Activated naive CD4-positive, alpha-beta T cell treated with anti-CD3 and anti-CD28 coated beads, Interleukin-2, amount 50 U/mL, for 72 hours (primary cell): ENCODE measurements around the gene PDE6A. TPM values are rescaled to one million over a fixed set of nuclear protein-coding genes. Genes with fewer than 3 reads are reported as not detected.

Source experiments
- ATAC-seq, 2 donors: fragments of 150-1000 bp; cut with Tn5 transposase; 2 replicates each; pipeline ENCODE4 v1.10.0; 2021; ENCODE audit warnings: mild to moderate bottlenecking in 2 of 2, moderate library complexity in 2 of 2
- DNase-seq, 2 donors: peaks; one replicate each; pipeline ENCODE4 v3.0.0; 2021 to 2022; ENCODE audit warnings: low spot score in 2 of 2
- H3K27ac Mint-ChIP-seq, 2 donors: one replicate each; pipeline ENCODE4 v1.8.0; 2022; ENCODE audit warnings: mild to moderate bottlenecking in 2 of 2, mixed read lengths in 2 of 2
- H3K36me3 Mint-ChIP-seq, 2 donors: one replicate each; pipeline ENCODE4 v1.8.0; 2022; ENCODE audit warnings: mixed read lengths in 2 of 2
- H3K9me3 Mint-ChIP-seq, 2 donors: one replicate each; pipeline ENCODE4 v1.8.0; 2022; ENCODE audit warnings: mixed read lengths in 2 of 2
- total RNA-seq, 2 donors: library from RNA; stranded (reverse); gene quantifications; one replicate each; pipeline ENCODE4 v1.2.3, GENCODE V29; 2022

The PDE6A gene
- total RNA-seq, 2 donors from 2014 or later = not detected

- ATAC-seq = no peak
These were observed 117.5 kb downstream of the PDE6A start for GRCh38 chr5:149827086-149827485.

DNA sequence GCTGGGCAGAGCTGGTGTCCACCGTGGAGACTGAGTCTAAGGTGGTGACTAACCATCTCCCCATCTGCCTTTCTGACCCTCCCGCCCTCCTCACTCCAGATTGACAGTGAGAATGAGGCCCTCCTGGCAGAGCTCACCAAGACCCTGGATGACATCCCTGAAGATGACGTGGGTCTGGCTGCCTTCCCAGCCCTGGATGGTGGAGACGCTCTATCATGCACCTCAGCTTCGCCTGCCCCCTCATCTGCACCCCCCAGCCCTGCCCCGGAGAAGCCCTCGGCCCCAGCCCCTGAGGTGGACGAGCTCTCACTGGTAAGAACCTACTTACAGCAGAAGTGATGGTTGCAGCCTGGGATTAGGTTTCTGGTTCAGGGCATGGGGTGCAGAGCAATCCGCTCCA is 118.0 kb downstream of the PDE6A start:
- ATAC-seq (no peak), DNase-seq (no peak)
- Mint-ChIP-seq H3K36me3 (no peaks in the 10 kb centered on the region), H3K9me3 (no peaks in the 10 kb centered on the region), H3K27ac (no peak overlapping the region)

More at GRCh38 chr5:149827086-149827485, 117.5 kb downstream of the PDE6A start:
- Mint-ChIP-seq H3K27ac (no peak overlapping the region), H3K9me3 (no peaks in the 10 kb centered on the region), H3K36me3 (no peaks in the 10 kb centered on the region)
- DNase-seq = no peak

DNA sequence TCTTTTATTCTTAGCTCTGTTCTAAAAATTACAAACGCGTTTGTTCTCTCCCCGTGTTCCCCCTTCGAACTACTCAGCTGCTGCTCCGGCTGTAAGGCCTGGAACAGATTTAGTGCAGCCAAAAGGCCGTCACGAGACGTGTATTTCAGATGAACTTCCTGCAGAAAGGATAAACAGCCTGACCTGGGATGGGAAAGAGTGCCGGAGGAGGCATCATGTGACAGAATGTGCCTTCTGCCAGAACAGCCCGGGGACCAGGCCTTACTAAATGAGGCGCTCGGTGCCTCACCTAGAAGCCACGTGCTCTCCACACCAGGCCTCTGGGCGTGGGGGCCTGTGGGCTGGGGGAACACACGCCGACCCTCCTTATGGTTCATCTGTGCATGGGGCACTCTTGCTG is 119.7 kb downstream of the PDE6A start:
- no peaks in the 10 kb centered on the region for H3K9me3 Mint-ChIP-seq
- H3K27ac Mint-ChIP-seq = no peak overlapping the region
- DNase-seq (no peak), ATAC-seq (no peak)
- no peaks in the 10 kb centered on the region for H3K36me3 Mint-ChIP-seq

GRCh38 chr5:149824120-149824519 is 120.5 kb downstream of the PDE6A start:
- peak overlapping the region in 1 of 2 donors; percentile 33 for H3K27ac Mint-ChIP-seq

GRCh38 chr5:149823375-149823774 is 121.2 kb downstream of the PDE6A start:
- Mint-ChIP-seq H3K27ac (peak overlapping the region in 1 of 2 donors; percentile 75), H3K36me3 (no peaks in the 10 kb centered on the region)
- no peak for ATAC-seq

More at GRCh38 chr5:149824120-149824519, 120.5 kb downstream of the PDE6A start:
- ATAC-seq (no peak), DNase-seq (no peak)
- Mint-ChIP-seq H3K36me3 (no peaks in the 10 kb centered on the region), H3K9me3 (no peaks in the 10 kb centered on the region)

DNA sequence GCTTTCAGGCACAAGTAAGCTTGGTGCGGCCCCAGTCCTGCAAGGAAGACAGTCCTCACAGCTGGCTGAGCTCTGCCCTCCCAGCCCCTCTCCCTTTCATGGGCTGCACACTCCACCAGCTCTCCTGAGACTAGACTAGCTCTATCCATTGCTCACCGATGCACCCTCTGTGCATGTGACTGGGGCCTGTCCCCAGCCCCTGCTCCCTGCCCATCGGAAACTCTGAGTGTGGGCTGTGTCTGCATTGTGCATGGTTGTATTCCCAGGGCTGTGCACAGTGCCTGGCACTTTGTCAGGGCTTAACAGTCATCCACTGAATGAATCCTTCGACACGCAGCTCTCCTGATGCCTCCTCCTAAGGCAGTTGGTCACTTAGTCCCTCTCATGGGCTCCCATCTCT is 122.3 kb downstream of the PDE6A start:
- H3K27ac Mint-ChIP-seq = peak overlapping the region in 1 of 2 donors; percentile 75
- DNase-seq (no peak), ATAC-seq (peak in 1 of 2 donors; percentile 87)
- H3K36me3 Mint-ChIP-seq = no peaks in the 10 kb centered on the region
- H3K9me3 Mint-ChIP-seq = no peaks in the 10 kb centered on the region

More at GRCh38 chr5:149823375-149823774, 121.2 kb downstream of the PDE6A start:
- H3K9me3 Mint-ChIP-seq = no peaks in the 10 kb centered on the region
- no peak for DNase-seq

DNA sequence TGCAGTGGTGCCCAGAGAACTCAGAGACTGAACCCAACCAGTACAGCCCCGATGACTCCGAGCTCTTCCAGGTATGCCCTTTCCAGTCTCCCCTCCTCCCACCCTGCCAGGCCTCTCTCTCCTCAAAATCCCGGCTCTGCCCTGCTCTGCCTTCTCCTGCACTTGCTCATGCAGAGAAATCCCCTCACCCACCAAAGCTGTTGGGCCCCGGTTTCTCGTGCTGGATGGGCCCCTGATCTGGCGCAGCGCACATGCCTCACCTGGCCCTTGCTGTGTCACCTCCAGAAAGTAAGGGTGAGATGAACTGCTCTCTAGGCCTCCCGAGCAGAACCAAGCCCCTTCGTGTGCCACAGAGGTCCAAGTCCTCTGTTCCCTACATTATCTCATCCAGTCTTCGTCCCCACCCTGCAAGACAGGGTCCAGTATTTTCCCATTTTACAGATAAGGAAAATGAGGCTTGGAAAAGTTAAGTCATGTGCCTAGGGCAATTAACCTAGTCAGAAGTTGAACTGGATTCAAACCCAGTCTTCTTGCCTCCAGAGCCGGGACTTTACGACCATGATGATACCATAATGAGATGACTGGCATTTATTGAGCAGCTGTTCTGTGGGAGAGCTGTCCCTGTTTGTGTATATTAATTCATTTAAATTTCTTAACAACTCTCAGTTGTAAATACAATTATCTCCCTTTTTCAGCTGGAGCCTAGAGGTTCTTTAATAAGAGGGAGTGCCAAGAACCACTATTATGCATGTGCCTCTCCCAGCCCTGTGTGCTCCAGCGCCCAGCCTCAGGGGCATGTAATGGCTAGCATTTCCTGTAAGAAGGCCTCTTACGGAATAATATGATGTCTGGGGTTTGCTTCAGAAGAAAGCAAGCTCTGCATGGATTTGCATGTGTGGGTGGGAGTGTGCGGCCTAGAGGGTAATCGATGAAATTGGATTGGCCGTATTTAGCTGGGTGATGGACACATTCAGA is 123.8 kb downstream of the PDE6A start:
- no peaks in the 10 kb centered on the region for H3K36me3 Mint-ChIP-seq
- DNase-seq (no peak), ATAC-seq (no peak)
- no peak overlapping the region for H3K27ac Mint-ChIP-seq
- H3K9me3 Mint-ChIP-seq = no peaks in the 10 kb centered on the region

GRCh38 chr5:149820012-149820411 is 124.6 kb downstream of the PDE6A start:
- ATAC-seq (no peak), DNase-seq (no peak)
- H3K27ac Mint-ChIP-seq = peak overlapping the region in 1 of 2 donors; percentile 88
- H3K9me3 Mint-ChIP-seq = no peaks in the 10 kb centered on the region
- H3K36me3 Mint-ChIP-seq = no peaks in the 10 kb centered on the region

DNA sequence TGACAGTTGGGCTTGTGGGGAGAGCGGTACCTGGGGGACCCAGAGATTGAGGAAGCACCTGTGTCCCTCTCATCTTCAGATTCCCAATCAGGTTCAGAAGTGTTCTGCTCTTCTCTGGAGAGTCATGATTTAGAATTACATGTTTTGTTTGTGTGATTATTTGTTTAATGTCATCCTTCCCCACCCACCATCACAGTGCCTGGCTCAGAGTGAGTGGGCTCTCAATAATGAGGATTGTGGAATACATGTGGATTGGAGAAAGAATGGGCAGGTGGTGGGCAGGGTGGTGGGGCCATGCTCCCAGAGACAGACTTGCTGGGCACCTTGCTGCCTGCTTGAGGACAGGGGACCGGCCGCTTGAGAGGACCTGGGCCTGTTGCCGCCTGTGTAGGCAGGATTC is 126.5 kb downstream of the PDE6A start:
- DNase-seq (no peak), ATAC-seq (no peak)
- no peaks in the 10 kb centered on the region for H3K9me3 Mint-ChIP-seq
- no peaks in the 10 kb centered on the region for H3K36me3 Mint-ChIP-seq
- peak overlapping the region in 1 of 2 donors; percentile 22 for H3K27ac Mint-ChIP-seq

DNA sequence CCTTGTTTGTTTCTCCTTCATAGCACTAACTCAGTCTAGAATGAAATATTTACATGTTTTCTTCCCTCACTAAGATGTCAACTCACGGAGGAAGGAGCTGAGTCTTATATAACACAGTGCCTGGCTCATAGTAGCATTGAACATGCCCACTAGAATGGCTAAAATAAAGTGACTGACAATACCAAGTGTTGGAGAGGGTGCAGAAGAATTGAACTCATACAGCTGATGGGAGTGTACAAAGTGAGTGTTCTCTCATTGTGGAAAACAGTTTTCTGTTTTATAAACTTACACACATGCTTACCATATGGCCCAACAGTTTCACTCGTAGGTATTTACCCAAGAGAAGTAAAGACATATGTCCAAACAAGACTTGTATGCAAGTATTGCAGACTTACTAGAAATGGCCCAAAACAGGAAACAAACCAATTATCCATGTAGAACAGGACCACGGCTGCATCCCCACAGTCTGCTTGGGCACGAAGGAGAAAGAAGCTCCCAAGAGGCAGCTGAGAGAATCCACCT is 127.0 kb downstream of the PDE6A start:
- H3K36me3 Mint-ChIP-seq = no peaks in the 10 kb centered on the region
- DNase-seq = no peak
- no peaks in the 10 kb centered on the region for H3K9me3 Mint-ChIP-seq
- H3K27ac Mint-ChIP-seq = no peak overlapping the region
- ATAC-seq = no peak

DNA sequence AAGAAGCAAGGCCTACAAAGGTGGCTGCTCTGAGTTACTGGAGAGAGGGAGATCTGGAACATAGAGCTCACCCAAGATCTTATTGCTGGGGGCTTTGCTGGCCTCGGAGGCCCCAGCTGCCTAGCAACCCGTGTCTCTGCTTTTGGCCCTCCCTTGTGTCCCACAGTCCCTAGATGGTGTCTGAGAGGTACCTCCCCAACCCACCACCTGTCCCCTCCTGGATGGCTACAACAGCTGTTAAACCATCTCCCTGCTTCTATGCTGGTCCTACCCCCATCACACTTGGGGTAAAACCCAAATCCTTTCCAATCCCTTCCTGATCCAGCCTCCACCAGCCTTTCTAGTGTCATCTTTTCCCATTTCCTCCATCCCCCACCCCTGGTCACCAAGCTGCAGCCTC is 127.9 kb downstream of the PDE6A start:
- H3K9me3 Mint-ChIP-seq = no peaks in the 10 kb centered on the region
- H3K27ac Mint-ChIP-seq = peak overlapping the region in 1 of 2 donors; percentile 50
- no peaks in the 10 kb centered on the region for H3K36me3 Mint-ChIP-seq
- ATAC-seq = no peak
- no peak for DNase-seq

- H3K9me3 Mint-ChIP-seq = no peaks in the 10 kb centered on the region
- DNase-seq (no peak), ATAC-seq (no peak)
- no peaks in the 10 kb centered on the region for H3K36me3 Mint-ChIP-seq
- peak overlapping the region in 1 of 2 donors; percentile 20 for H3K27ac Mint-ChIP-seq
These were observed 133.1 kb downstream of the PDE6A start for GRCh38 chr5:149811453-149811852.

DNA sequence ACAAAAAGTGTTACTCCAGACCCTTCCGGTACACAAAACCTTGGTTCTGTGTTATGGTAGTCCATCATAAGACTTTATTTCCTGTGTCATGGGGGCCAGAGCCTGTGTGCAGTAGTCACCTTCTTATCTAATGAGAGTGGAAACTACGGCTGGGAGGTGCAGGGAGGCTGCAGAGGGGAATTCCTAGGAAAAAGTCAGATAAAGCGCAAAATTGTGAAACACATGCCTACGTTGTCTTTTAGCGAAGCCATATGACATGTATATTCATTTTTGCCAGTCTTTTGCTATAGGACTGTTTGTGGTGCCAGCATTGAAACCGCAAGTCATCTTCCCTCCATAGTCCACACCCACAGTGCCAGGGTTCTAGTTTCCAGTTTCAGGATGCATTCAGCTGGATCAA is 133.7 kb downstream of the PDE6A start:
- ATAC-seq (no peak), DNase-seq (no peak)
- Mint-ChIP-seq H3K27ac (no peak overlapping the region), H3K9me3 (no peaks in the 10 kb centered on the region), H3K36me3 (no peaks in the 10 kb centered on the region)

- Mint-ChIP-seq H3K27ac (no peak overlapping the region), H3K36me3 (no peaks in the 10 kb centered on the region), H3K9me3 (no peaks in the 10 kb centered on the region)
- no peak for ATAC-seq
- DNase-seq = no peak
These were observed 134.5 kb downstream of the PDE6A start for GRCh38 chr5:149809931-149810691.

DNA sequence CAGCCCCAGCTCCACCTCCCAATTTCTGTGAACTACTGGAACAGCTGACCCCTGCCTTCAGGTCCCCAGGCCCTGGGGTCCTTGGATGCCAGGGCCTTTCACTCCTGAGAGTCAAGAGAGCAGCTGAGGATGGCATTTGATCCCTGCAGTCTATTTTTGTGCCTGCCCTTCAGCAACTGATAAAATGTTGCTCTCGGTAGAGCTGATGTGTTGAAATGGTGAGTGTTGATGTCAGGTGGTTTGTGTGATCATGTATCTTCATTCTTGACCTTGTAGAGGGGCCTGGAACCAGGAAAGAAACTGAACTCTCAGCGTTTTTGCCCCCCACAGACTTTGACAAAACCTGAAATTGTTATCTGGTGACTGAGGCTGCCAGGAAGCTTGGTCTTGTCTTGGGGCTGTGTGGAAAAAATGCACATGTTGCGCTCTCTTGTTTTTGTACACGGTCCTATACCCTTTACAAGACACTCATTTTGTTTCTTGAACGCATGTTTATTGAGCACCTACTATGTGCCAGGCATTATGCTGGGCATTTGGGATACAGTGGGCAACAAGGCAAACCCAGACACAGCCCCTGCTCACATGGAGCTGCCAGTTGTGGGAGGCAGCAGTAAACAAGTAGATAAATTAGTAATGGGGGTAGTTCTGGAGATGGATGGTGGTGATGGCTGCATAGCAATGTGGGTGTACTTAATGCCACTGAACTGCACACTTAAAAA is 136.2 kb downstream of the PDE6A start:
- Mint-ChIP-seq H3K36me3 (no peaks in the 10 kb centered on the region), H3K9me3 (no peaks in the 10 kb centered on the region), H3K27ac (no peak overlapping the region)
- DNase-seq (no peak), ATAC-seq (no peak)
